Measurements from ENCODE around the gene ADAMTSL5.

DNA sequence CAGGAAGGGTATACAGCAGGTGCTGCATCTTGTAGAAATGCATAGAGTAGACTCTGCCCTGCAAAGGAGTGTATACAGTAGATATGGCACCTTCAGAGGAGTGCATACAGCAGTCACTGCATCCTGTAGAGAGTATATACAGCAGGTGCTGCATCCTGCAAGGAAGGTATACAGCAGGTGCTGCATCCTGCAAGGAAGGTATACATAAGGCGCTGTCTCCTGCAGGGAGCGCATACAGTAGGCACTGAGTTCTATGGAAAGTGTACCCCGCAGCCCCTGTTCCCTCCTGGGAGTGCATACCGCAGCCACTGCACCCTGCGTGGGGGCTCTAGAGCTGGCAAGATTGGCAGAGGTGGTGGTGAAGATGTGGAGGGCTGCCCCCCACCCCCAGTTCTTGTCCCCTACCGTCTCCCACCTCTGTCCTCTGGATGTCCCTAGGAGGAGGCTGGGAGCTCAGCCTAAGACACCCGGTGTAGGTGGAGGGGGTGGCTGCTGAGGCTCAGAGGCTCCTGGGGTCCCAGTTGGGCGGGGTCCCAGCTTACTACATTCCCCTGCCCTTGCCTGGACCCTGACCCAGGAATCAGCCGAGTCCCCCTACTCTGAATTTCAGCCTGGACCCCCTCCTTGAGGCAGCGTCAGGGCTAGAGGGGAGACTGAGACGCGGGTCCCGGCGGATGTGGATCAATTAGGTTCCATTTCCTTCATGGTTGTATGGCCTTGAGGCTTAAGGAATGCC, 2.3 kb upstream of the ADAMTSL5 start:
- TF ChIP-seq, protein P1, sequence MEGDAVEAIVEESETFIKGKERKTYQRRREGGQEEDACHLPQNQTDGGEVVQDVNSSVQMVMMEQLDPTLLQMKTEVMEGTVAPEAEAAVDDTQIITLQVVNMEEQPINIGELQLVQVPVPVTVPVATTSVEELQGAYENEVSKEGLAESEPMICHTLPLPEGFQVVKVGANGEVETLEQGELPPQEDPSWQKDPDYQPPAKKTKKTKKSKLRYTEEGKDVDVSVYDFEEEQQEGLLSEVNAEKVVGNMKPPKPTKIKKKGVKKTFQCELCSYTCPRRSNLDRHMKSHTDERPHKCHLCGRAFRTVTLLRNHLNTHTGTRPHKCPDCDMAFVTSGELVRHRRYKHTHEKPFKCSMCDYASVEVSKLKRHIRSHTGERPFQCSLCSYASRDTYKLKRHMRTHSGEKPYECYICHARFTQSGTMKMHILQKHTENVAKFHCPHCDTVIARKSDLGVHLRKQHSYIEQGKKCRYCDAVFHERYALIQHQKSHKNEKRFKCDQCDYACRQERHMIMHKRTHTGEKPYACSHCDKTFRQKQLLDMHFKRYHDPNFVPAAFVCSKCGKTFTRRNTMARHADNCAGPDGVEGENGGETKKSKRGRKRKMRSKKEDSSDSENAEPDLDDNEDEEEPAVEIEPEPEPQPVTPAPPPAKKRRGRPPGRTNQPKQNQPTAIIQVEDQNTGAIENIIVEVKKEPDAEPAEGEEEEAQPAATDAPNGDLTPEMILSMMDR (IDR thresholded peaks at IDR 0.05), result no peak
- TF ChIP-seq POLR2A (IDR thresholded peaks at IDR 0.05), result no peak
